ENCODE data around the gene NOB1. TPM values are rescaled to one million over a fixed set of nuclear protein-coding genes. Genes with fewer than 3 reads are reported as not detected.
"Not testable (repeated sequence)": the region's sequence is repeated elsewhere in the genome, so short reads cannot be mapped to it uniquely, and the experiment has no call there.

The NOB1 gene
- total RNA-seq, 1 experiment from 2014 or later, result 172 TPM

DNA sequence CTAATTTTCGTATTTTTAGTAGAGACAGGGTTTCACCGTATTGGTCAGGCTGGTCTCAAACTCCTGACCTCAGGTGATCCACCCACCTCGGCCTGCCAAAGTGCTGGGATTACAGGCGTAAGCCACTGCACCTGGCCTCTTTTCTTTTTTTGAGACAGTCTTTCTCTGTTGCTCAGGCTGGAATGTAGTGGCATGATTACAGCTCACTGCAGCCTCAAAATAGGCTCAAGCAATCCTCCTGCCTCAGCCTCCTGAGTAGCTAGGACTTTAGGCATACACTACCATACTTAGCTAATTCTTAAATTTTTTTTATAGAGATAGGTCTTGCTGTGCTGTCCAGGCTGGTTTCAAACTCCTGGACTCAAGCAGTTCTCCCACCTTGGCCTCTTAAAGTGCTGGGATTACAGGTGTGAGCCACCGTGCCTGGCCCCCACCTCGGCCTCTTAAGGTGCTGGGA is 36.7 kb upstream of the NOB1 start:
- H3K4me2 ChIP-seq (ENCODE audit: low read length); H3K9me2 ChIP-seq (ENCODE audit: insufficient read depth); BruUV-seq (replicated peaks); RAD21 ChIA-PET (ENCODE audit: low non-redundant PET in 1 of 2, low total read pairs in 2 of 2, uncharacterized antibody in 2 of 2, unreplicated experiment in 2 of 2); CTCF ChIA-PET; H3K27me3 ChIP-seq (ENCODE audit: insufficient read depth, low read length); H3K9me3 ChIP-seq (ENCODE audit: control insufficient read depth in 1 of 2, insufficient read depth in 1 of 2, low read depth in 1 of 2, low read length in 2 of 2); H3K79me2 ChIP-seq (ENCODE audit: insufficient read depth, low read length); H3K9ac ChIP-seq (ENCODE audit: low read length); POLR2A ChIA-PET; H3K36me3 ChIP-seq (ENCODE audit: control insufficient read depth in 1 of 2, insufficient read depth in 2 of 2, low read length in 2 of 2); H3K4me3 ChIP-seq (replicated peaks in 1 of 2; ENCODE audit: low read depth in 1 of 2, low read length in 2 of 2); H2AFZ ChIP-seq (ENCODE audit: low read depth, low read length, poor library complexity, severe bottlenecking); DNase-seq (ENCODE audit: low read depth, low spot score); H3K27ac ChIP-seq (ENCODE audit: low read depth, low read length); H4K20me1 ChIP-seq (ENCODE audit: insufficient read depth); ATAC-seq; H3K4me1 ChIP-seq (ENCODE audit: control insufficient read depth in 1 of 2, insufficient read depth in 2 of 2, low read length in 2 of 2): not testable (repeated sequence)
- intact Hi-C loops (cut with micrococcal nuclease), result loop anchor here (10.0 kb wide), 1 partner anchor 303 kb away; no protein-coding TSS in a partner anchor

GRCh38 chr16:69787883-69788282 is 33.2 kb upstream of the NOB1 start:
- Histone ChIP-seq H3K27ac (ENCODE audit: low read depth, low read length) (no peak overlapping the region), H4K20me1 (ENCODE audit: insufficient read depth) (no peaks in the 10 kb centered on the region), H3K9me3 (ENCODE audit: control insufficient read depth in 1 of 2, insufficient read depth in 1 of 2, low read depth in 1 of 2, low read length in 2 of 2) (no peaks in the 10 kb centered on the region), H2AFZ (ENCODE audit: low read depth, low read length, poor library complexity, severe bottlenecking) (no peak overlapping the region), H3K36me3 (ENCODE audit: control insufficient read depth in 1 of 2, insufficient read depth in 2 of 2, low read length in 2 of 2) (peaks cover 3 to 5% of the 10 kb centered on the region in 2 experiments; a peak in 2 of 4 replicates), H3K4me3 (replicated peaks in 1 of 2; ENCODE audit: low read depth in 1 of 2, low read length in 2 of 2) (no peak overlapping the region), H3K4me2 (ENCODE audit: low read length) (no peak overlapping the region), H3K9me2 (ENCODE audit: insufficient read depth) (no peaks in the 10 kb centered on the region), H3K27me3 (ENCODE audit: insufficient read depth, low read length) (no peaks in the 10 kb centered on the region), H3K9ac (ENCODE audit: low read length) (no peak overlapping the region), H3K4me1 (ENCODE audit: control insufficient read depth in 1 of 2, insufficient read depth in 2 of 2, low read length in 2 of 2) (no peaks in the 10 kb centered on the region), H3K79me2 (ENCODE audit: insufficient read depth, low read length) (no peaks in the 10 kb centered on the region)
- no peak for ATAC-seq
- ChIA-PET RAD21 (ENCODE audit: low non-redundant PET in 1 of 2, low total read pairs in 2 of 2, uncharacterized antibody in 2 of 2, unreplicated experiment in 2 of 2) (no interaction called here), CTCF (no interaction called here), POLR2A (no interaction called here)
- intact Hi-C loops (cut with micrococcal nuclease), result no loop called here
- no peak for DNase-seq (ENCODE audit: low read depth, low spot score)
- TF ChIP-seq EZH2 (IDR thresholded peaks at IDR 0.05) (no peak), ZFX (IDR thresholded peaks at IDR 0.05) (no peak), ZNF274 (IDR thresholded peaks at IDR 0.05; ENCODE audit: low read depth, low read length) (no peak), POLR2A (IDR thresholded peaks at IDR 0.05; ENCODE audit: borderline replicate concordance, extremely low read depth, insufficient read depth, insufficient read length) (no peak), SIN3A (IDR thresholded peaks at IDR 0.05; ENCODE audit: low read depth) (no peak), ATF3 (IDR thresholded peaks at IDR 0.05) (no peak), TCF7L2 (IDR thresholded peaks at IDR 0.05; ENCODE audit: borderline replicate concordance, extremely low read depth, insufficient read depth, insufficient read length) (no peak), RAD21 (IDR thresholded peaks at IDR 0.05; ENCODE audit: low read depth) (no peak), EGR1 (IDR thresholded peaks at IDR 0.05; ENCODE audit: low read depth) (no peak), SP1 (IDR thresholded peaks at IDR 0.05; ENCODE audit: low read depth) (no peak)
- TF ChIP-seq, protein P1, sequence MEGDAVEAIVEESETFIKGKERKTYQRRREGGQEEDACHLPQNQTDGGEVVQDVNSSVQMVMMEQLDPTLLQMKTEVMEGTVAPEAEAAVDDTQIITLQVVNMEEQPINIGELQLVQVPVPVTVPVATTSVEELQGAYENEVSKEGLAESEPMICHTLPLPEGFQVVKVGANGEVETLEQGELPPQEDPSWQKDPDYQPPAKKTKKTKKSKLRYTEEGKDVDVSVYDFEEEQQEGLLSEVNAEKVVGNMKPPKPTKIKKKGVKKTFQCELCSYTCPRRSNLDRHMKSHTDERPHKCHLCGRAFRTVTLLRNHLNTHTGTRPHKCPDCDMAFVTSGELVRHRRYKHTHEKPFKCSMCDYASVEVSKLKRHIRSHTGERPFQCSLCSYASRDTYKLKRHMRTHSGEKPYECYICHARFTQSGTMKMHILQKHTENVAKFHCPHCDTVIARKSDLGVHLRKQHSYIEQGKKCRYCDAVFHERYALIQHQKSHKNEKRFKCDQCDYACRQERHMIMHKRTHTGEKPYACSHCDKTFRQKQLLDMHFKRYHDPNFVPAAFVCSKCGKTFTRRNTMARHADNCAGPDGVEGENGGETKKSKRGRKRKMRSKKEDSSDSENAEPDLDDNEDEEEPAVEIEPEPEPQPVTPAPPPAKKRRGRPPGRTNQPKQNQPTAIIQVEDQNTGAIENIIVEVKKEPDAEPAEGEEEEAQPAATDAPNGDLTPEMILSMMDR (IDR thresholded peaks at IDR 0.05 in 2 of 3, conservative IDR thresholded peaks at IDR 0.05 in 1 of 3; ENCODE audit: borderline replicate concordance in 1 of 3, insufficient read depth in 1 of 3, low read depth in 2 of 3, low read length in 2 of 3), result no peak
- BruUV-seq (replicated peaks), result no TSS peak
